Hematopoietic multipotent progenitor cell treated with erythropoietin and hydrocortisone succinate and interleukin-3 and kit ligand, for 15 days (in vitro differentiated cells): ENCODE measurements around the gene HLCS.

Experiments used
- DNase-seq: peaks from one replicate; pipeline ENCODE4 v3.0.0-alpha.2; 2015; ENCODE audit warnings: low spot score

HLCS gene

DNA sequence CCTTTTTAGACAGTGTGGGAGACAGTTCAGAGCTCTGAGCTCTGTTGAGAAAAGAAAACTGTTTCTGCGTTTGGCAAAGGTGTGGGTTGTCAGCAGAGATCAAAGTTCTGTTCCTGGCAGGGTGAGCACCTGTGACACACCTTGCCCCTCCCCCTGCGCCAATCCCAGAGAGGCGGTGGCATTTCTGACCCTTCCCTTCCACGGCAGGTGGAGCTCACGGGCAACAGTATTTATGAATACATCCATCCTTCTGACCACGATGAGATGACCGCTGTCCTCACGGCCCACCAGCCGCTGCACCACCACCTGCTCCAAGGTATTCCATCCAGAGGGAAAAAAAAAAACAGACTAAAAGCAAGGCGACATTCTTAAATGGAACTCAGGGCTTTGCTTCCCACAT lies 246.9 kb downstream of the HLCS start:
- DNase-seq, result no peak

DNA sequence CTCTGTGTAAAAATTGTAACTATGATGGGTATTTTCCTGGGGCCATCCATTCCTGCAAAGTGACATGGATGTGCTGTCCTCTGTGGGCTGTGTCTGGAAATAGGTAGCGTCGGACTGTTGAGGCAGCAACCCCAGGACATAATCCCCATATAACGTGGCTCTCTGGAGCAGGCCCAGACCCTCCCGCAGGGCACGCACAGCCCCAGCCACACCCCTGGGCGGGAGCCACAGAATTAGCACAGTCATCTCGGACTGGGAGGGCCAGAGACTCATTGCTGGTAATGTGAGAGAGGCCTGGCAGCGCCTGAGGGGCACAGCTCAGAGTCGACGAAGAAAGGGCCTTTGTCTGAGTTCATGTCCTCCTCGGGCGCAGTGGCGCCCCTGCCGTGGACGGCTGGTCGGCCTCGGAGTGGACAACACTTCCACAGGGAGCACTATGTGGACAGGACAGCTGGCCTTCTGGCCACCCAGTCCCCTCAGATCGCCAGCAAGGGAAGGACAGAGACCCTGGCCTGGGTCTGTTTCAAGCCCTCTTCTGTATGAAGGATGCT lies 247.4 kb downstream of the HLCS start:
- peak; percentile 67 for DNase-seq

DNA sequence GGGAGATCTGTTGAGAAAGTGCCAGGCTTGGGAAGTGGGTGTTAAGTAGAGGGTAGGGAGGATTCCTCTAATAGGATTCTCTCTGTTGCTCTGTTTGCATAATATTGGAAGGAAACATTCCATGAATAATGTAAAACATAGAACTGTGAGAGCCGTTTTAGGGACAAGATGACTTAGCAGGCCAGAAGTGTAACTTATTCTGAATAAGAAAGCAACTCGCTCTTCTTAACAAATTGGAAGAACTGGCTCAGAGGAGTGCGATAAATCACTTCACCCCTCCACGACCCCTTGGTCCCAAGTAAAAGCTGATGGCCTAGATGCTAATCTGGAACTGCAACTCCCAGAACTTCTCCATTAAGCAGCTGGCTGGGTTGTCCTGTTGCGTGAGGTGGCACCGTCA lies 248.5 kb downstream of the HLCS start:
- DNase-seq, result no peak

DNA sequence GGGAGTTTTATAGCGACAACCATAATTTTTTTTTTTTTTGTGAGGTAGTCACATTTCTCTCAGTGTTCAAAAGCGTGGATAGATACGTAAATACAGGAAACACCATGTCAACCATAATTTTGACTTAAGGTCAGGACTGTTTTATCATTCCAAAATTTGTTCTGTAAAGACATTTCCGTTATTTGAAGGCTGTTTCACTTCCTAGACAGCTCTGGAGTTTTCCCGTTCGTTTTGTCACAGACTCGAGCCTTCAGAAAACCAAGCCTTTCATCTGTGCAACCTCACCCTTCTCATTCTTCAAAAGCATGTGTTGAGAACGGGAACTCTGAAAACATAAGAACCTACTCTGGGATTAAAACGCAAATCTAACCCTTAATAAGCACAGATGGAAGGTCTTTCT lies 249.6 kb downstream of the HLCS start:
- DNase-seq, result no peak

GRCh38 chr21:36716387-36716786 lies 250.1 kb downstream of the HLCS start:
- DNase-seq, result no peak

- DNase-seq, result no peak
Observed at GRCh38 chr21:36713746-36714145, 252.7 kb downstream of the HLCS start.

GRCh38 chr21:36710729-36711048 lies 255.8 kb downstream of the HLCS start:
- DNase-seq, result no peak

- DNase-seq, result no peak
Observed at GRCh38 chr21:36709868-36710728, 256.4 kb downstream of the HLCS start.

- no peak for DNase-seq
Observed at GRCh38 chr21:36709030-36709867, 257.2 kb downstream of the HLCS start.

DNA sequence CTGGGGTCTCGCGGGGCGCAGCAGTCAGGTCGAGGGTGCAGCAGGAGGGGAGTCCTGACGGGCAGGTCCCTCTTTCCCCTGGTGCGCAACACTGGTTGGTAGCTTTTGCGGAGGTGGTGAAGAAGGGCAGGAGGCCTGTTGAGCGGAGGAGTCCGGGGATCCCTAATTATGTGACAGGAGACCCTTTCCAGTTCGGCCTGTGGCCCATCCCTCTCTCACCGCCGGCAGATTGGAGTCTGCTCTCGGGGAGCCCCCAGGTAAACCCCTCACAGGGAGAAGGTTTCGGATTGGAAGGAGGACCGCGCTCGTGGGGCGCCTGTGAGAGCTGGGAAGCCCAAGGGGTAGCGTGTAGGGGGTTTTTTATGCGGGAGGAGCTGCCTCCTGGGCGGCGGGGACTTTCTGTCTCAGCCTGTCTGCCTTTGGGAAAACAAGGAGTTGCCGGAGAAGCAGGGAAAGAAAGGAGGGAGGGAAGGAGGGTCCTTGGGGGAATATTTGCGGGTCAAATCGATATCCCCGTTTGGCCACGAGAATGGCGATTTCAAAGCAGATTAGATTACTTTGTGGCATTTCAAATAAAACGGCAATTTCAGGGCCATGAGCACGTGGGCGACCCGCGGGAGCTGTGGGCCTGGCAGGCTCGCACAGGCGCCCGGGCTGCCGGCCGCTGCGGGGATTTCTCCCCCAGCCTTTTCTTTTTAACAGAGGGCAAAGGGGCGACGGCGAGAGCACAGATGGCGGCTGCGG lies 258.0 kb downstream of the HLCS start:
- no peak for DNase-seq

DNA sequence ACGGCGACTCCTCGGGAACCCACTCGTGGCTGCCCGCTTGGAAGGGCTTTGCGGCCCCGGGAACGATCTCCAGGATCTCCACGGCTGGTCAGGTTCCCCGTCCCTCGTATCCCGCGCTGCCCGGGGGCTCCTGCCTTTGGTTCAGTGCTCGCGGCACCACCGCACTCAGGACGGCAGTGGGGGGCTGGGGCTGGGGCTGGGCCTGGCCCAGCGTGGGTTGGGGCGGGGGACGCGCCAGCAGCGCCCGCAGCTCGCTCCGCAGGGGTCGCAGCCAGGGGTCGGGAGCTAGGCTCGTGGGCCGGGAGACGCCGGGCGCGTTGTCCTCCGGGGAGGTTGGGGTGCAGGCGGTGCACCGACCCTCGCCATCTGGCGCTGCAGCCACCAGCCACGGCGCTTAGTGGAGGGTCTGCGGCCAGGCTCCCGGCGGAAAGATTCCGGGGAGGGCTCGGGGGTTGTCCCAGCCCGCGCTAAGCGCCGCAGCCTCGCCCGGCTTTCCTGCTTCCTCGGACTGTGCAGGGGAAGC lies 258.6 kb downstream of the HLCS start:
- no peak for DNase-seq

DNA sequence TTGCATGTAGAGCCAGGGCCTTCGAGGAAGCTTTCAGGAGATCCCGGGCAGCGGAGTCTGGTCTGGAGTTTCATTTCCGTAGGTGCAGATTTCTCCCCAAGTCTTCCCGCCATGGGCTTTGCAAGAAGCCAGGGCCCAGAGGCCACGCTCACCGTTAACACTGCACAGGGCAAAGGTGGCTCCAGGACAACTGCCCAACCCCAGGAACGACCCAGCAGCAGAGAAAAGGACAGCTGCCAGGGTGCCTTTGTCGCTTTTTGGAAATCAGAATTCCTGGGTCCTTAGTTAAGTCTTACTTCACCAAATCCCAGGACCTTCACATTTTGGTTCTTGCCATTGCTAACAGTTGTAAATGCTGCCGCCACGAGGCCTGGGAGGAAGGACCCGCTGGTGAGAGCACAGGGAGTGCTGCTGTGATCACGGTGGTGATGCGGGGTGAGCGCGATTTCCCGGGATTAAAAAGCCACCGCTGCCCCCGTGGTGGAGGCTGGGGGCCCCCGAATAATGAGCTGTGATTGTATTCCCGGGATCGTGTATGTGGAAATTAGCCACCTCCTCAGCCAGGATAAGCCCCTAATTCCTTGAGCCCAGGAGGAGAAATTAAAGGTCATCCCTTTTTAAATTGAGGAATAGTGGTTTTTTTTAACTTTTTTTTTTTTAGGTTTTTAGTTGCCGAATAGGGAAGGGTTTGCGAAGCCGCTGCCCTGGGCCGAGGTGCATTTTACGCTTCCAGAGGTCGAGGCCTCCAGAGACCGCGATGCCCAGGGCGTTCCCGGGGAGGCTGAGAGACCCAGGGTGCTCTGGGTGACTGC lies 259.3 kb downstream of the HLCS start:
- no peak for DNase-seq

GRCh38 chr21:36706482-36706852 lies 260.0 kb downstream of the HLCS start:
- DNase-seq, result no peak

GRCh38 chr21:36705679-36706481 lies 260.6 kb downstream of the HLCS start:
- DNase-seq, result no peak

- no peak for DNase-seq
Observed at GRCh38 chr21:36704958-36705678, 261.4 kb downstream of the HLCS start.

GRCh38 chr21:36704281-36704957 lies 262.1 kb downstream of the HLCS start:
- DNase-seq, result no peak

DNA sequence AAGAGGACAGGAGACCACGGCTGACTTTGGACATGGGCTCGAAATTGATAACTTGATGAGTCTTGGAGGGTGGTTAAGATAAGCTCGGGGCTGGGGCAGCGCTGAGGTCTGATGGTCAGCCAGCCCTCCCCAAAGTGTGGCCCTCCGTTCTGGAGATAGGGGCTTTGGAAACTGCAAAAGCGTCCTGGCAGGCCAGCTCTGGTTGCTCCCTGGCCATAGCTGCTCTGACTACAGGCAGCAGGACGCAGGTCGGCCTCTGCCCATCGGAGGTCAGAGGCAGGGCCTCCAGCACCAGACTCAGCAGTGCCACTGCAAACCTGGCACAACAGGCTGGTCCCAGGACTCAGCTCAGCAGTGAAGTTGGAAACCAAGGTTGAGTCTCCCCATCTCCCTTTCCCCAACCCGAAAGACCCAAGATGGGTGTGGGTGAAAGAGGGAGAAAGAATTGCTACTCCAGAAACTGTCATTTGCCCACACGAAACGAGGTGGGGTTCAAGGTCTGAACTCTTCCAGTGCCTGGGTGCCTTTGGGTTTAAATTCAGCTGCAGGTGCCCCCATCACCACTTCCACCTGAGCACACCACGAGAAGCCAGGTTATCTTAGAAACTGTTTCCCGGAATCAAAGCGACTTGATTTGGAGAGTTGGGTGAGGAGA lies 262.7 kb downstream of the HLCS start:
- DNase-seq, result no peak

- no peak for DNase-seq
Observed at GRCh38 chr21:36703123-36703522, 263.3 kb downstream of the HLCS start.

- DNase-seq, result no peak
Observed at GRCh38 chr21:36702622-36702968, 263.9 kb downstream of the HLCS start.
